WTC11 (cell line): ENCODE measurements around the gene SCUBE3.

Source experiments
- ESRRA ChIP-seq: sonication (generic); formaldehyde crosslinking; IDR thresholded peaks from 2 replicates; pipeline ENCODE4 v1.8.1; 2022; ENCODE audit warnings: mild to moderate bottlenecking, missing genetic modification reagents, borderline replicate concordance
- PREB ChIP-seq: sonication (generic); formaldehyde crosslinking; IDR thresholded peaks from 2 replicates; pipeline ENCODE4 v1.8.1; 2022; ENCODE audit warnings: mild to moderate bottlenecking, missing genetic modification reagents, moderate library complexity, borderline replicate concordance
- STAT6 ChIP-seq: sonication (generic); formaldehyde crosslinking; conservative IDR thresholded peaks from 2 replicates; pipeline ENCODE4 v1.8.1; 2023; ENCODE audit warnings: mild to moderate bottlenecking, low read depth, missing genetic modification reagents, moderate library complexity
- USF1 ChIP-seq: sonication (generic); formaldehyde crosslinking; IDR thresholded peaks from 2 replicates; pipeline ENCODE4 v1.8.0; 2022; ENCODE audit warnings: mild to moderate bottlenecking, missing genetic modification reagents
- TF ChIP-seq, protein P1 (sequence below): fragments of 200-600 bp; IDR thresholded peaks from 2 replicates; pipeline ENCODE4 v1.8.0; 2022; ENCODE audit warnings: antibody characterized with exemption
- TF ChIP-seq, protein P2 (sequence below): sonication (generic); formaldehyde crosslinking; IDR thresholded peaks from 2 replicates; pipeline ENCODE4 v1.8.0; 2022; ENCODE audit warnings: mild to moderate bottlenecking, missing genetic modification reagents
- TF ChIP-seq, protein P3 (sequence below): sonication (generic); formaldehyde crosslinking; IDR thresholded peaks from 2 replicates; pipeline ENCODE4 v1.8.0; 2023; ENCODE audit warnings: missing genetic modification reagents

DNA sequence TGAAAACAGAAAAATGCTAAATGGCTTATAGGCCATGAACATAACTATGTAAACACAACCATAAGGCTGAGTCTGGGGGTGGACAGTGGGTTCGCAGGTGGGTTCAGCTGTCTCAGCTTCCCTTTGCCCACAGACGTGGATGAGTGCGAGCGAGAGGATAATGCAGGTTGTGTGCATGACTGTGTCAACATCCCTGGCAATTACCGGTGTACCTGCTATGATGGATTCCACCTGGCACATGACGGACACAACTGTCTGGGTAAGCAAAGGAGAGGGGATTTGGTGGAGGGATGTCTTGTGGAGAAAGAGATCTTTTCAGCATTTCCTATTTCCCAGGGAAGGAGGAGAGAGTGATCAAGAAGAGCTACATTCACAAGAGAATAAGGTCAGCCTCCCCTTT is 14.7 kb downstream of the SCUBE3 start:
- TF ChIP-seq, protein P1, sequence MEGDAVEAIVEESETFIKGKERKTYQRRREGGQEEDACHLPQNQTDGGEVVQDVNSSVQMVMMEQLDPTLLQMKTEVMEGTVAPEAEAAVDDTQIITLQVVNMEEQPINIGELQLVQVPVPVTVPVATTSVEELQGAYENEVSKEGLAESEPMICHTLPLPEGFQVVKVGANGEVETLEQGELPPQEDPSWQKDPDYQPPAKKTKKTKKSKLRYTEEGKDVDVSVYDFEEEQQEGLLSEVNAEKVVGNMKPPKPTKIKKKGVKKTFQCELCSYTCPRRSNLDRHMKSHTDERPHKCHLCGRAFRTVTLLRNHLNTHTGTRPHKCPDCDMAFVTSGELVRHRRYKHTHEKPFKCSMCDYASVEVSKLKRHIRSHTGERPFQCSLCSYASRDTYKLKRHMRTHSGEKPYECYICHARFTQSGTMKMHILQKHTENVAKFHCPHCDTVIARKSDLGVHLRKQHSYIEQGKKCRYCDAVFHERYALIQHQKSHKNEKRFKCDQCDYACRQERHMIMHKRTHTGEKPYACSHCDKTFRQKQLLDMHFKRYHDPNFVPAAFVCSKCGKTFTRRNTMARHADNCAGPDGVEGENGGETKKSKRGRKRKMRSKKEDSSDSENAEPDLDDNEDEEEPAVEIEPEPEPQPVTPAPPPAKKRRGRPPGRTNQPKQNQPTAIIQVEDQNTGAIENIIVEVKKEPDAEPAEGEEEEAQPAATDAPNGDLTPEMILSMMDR = no peak
- TF ChIP-seq PREB (CRISPR knock-in tag) (no peak), STAT6 (no peak), USF1 (CRISPR knock-in tag) (no peak), ESRRA (CRISPR knock-in tag) (no peak)
- TF ChIP-seq, protein P2, sequence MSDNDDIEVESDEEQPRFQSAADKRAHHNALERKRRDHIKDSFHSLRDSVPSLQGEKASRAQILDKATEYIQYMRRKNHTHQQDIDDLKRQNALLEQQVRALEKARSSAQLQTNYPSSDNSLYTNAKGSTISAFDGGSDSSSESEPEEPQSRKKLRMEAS (CRISPR knock-in tag) = no peak
- TF ChIP-seq, protein P3, sequence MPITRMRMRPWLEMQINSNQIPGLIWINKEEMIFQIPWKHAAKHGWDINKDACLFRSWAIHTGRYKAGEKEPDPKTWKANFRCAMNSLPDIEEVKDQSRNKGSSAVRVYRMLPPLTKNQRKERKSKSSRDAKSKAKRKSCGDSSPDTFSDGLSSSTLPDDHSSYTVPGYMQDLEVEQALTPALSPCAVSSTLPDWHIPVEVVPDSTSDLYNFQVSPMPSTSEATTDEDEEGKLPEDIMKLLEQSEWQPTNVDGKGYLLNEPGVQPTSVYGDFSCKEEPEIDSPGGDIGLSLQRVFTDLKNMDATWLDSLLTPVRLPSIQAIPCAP (CRISPR knock-in tag) = no peak
